HepG2 (cell line): Measurements from ENCODE around the gene TRAP1. TPM values are rescaled to one million over a fixed set of nuclear protein-coding genes. Genes with fewer than 3 reads are reported as not detected.

ENCODE experiments used
- FLYWCH1 ChIP-seq: sonication (generic); formaldehyde crosslinking; IDR thresholded peaks from 2 replicates; pipeline ENCODE4 v1.8.1; 2023; ENCODE audit warnings: mild to moderate bottlenecking, missing genetic modification reagents
- HMGXB3 ChIP-seq: sonication (generic); formaldehyde crosslinking; IDR thresholded peaks from 2 replicates; pipeline ENCODE4 v1.4.0; 2020; ENCODE audit warnings: missing genetic modification reagents, borderline replicate concordance
- NCOA5 ChIP-seq: sonication (generic); formaldehyde crosslinking; IDR thresholded peaks from 2 replicates; pipeline ENCODE4 v1.4.0; 2020; ENCODE audit warnings: missing genetic modification reagents
- PCBP2 ChIP-seq: fragments of 200-400 bp; formaldehyde crosslinking; optimal IDR thresholded peaks from 2 replicates; pipeline ENCODE3; 2018; ENCODE audit warnings: low read length, low read depth; ENCODE audit not compliant: poor library complexity, severe bottlenecking
- SIX4 ChIP-seq: sonication (generic); formaldehyde crosslinking; IDR thresholded peaks from 2 replicates; pipeline ENCODE4 v1.4.0; 2020; ENCODE audit warnings: missing genetic modification reagents
- ZBTB49 ChIP-seq: sonication (generic); formaldehyde crosslinking; IDR thresholded peaks from 2 replicates; pipeline ENCODE4 v1.4.0; 2020; ENCODE audit warnings: missing genetic modification reagents, borderline replicate concordance
- ZNF274 ChIP-seq: sonication (generic); formaldehyde crosslinking; IDR thresholded peaks from 2 replicates; pipeline ENCODE4 v1.5.1; 2020; ENCODE audit warnings: mild to moderate bottlenecking, missing genetic modification reagents
- ZNF616 ChIP-seq: sonication (generic); formaldehyde crosslinking; IDR thresholded peaks from 2 replicates; pipeline ENCODE4 v1.5.0; 2020; ENCODE audit warnings: low read depth, mild to moderate bottlenecking, missing genetic modification reagents
- polyA plus RNA-seq, 8 experiments: library from polyadenylated mRNA; depleted of rRNA in 3 of 8; stranded (reverse) in 7 of 8; unstranded in 1 of 8; fragments of >200 nt; fragmentation: Illumina TruSeq in 4 of 8; extraction: Trizol in 4 of 8; gene quantifications; 2 replicates each; pipeline versions ENCODE4 v1.2.1 to v1.2.3, GENCODE V29; 2011 to 2016; ENCODE audit warnings: low read depth in 4 of 8, missing spikeins in 1 of 8, mixed read lengths in 1 of 8; ENCODE audit not compliant: insufficient read depth in 1 of 8
- total RNA-seq, 5 experiments: library from RNA; depleted of rRNA; stranded (reverse); fragments of >200 nt; fragmentation: Illumina TruSeq; extraction: Trizol; gene quantifications; 2 replicates each; pipeline ENCODE4 v1.2.3, GENCODE V29; 2016; ENCODE audit warnings: low read depth in 1 of 5
- TF ChIP-seq, protein P1 (sequence below): sonication (generic); formaldehyde crosslinking; conservative IDR thresholded peaks from 2 replicates; pipeline ENCODE4 v1.4.0; 2020; ENCODE audit warnings: mild to moderate bottlenecking, missing genetic modification reagents, moderate library complexity

The TRAP1 gene
- total and polyA plus RNA-seq, 2 of the 13 experiments (the other 11 are each of a cell fraction or from before 2014, with no cell fraction given): 127 to 240 TPM

GRCh38 chr16:3612510-3613466 lies 104.5 kb downstream of the TRAP1 start (continued):
- no peak for TF ChIP-seq HMGXB3
- TF ChIP-seq NCOA5 (CRISPR knock-in tag): no peak
- no peak for TF ChIP-seq ZNF616 (CRISPR knock-in tag)
- TF ChIP-seq, protein P1, sequence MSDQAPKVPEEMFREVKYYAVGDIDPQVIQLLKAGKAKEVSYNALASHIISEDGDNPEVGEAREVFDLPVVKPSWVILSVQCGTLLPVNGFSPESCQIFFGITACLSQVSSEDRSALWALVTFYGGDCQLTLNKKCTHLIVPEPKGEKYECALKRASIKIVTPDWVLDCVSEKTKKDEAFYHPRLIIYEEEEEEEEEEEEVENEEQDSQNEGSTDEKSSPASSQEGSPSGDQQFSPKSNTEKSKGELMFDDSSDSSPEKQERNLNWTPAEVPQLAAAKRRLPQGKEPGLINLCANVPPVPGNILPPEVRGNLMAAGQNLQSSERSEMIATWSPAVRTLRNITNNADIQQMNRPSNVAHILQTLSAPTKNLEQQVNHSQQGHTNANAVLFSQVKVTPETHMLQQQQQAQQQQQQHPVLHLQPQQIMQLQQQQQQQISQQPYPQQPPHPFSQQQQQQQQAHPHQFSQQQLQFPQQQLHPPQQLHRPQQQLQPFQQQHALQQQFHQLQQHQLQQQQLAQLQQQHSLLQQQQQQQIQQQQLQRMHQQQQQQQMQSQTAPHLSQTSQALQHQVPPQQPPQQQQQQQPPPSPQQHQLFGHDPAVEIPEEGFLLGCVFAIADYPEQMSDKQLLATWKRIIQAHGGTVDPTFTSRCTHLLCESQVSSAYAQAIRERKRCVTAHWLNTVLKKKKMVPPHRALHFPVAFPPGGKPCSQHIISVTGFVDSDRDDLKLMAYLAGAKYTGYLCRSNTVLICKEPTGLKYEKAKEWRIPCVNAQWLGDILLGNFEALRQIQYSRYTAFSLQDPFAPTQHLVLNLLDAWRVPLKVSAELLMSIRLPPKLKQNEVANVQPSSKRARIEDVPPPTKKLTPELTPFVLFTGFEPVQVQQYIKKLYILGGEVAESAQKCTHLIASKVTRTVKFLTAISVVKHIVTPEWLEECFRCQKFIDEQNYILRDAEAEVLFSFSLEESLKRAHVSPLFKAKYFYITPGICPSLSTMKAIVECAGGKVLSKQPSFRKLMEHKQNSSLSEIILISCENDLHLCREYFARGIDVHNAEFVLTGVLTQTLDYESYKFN: no peak
- no peak for TF ChIP-seq FLYWCH1 (CRISPR knock-in tag)
- no peak for TF ChIP-seq ZBTB49 (CRISPR knock-in tag)
- no peak for TF ChIP-seq ZNF274 (CRISPR knock-in tag)
- TF ChIP-seq PCBP2: no peak
- TF ChIP-seq SIX4 (CRISPR knock-in tag): no peak
